GM21390 (cell line): ENCODE measurements around the gene PLPP3.

ENCODE experiments used
- ATAC-seq: cut with Tn5 transposase; IDR thresholded peaks from one replicate; pipeline ENCODE4 v1.9.1; 2021; ENCODE audit not compliant: unreplicated experiment

Gene PLPP3

GRCh38 chr1:56466538-56466937, 112.8 kb downstream of the PLPP3 start:
- no peak for ATAC-seq

- no peak for ATAC-seq
These were observed 115.1 kb downstream of the PLPP3 start for GRCh38 chr1:56464294-56464693.

- no peak for ATAC-seq
These were observed 116.0 kb downstream of the PLPP3 start for GRCh38 chr1:56463376-56463775.

GRCh38 chr1:56462209-56462608, 117.2 kb downstream of the PLPP3 start:
- ATAC-seq = no peak

GRCh38 chr1:56461158-56462127, 117.9 kb downstream of the PLPP3 start:
- no peak for ATAC-seq

GRCh38 chr1:56459260-56459659, 120.1 kb downstream of the PLPP3 start:
- ATAC-seq = no peak

GRCh38 chr1:56457756-56458375, 121.5 kb downstream of the PLPP3 start:
- no peak for ATAC-seq

GRCh38 chr1:56456435-56457101, 122.8 kb downstream of the PLPP3 start:
- no peak for ATAC-seq

- ATAC-seq = no peak
These were observed 125.8 kb downstream of the PLPP3 start for GRCh38 chr1:56453417-56454078.

GRCh38 chr1:56453016-56453415, 126.3 kb downstream of the PLPP3 start:
- ATAC-seq = no peak

GRCh38 chr1:56452027-56453011, 127.0 kb downstream of the PLPP3 start:
- no peak for ATAC-seq

GRCh38 chr1:56451491-56451890, 127.9 kb downstream of the PLPP3 start:
- ATAC-seq = no peak

GRCh38 chr1:56450004-56450666, 129.2 kb downstream of the PLPP3 start:
- ATAC-seq = no peak

- ATAC-seq = no peak
These were observed 130.6 kb downstream of the PLPP3 start for GRCh38 chr1:56448529-56449300.

- no peak for ATAC-seq
These were observed 131.5 kb downstream of the PLPP3 start for GRCh38 chr1:56447823-56448222.

GRCh38 chr1:56446531-56447098, 132.7 kb downstream of the PLPP3 start:
- no peak for ATAC-seq

GRCh38 chr1:56444960-56445646, 134.3 kb downstream of the PLPP3 start:
- no peak for ATAC-seq
